ENCODE data around the gene NUDT5.

The NUDT5 gene

DNA sequence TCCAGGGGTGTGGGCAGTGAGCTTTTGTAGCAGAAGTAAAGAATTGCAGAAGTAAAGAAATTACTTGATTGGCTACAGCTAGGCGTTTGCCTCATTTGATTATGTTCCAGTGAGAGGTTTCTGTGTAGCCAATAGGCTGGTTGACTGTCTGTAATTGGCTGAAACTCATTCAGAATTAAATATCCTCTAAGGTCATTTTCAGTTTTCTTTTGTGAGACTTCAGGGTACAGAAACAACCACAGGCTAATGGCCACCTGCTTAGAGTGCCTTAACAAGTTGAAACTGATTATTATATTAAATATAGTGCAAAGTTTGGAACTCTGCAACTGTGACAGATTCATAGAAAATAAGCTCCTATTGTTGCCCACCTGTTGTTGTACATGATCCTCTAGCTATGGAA lies 55.7 kb downstream of the NUDT5 start:
- no peak overlapping the region for H3K27ac ChIP-seq (replicated peaks)
- no peak overlapping the region for H3K4me3 ChIP-seq (replicated peaks; ENCODE audit: insufficient read depth, low read length)
- TF ChIP-seq POLR2AphosphoS5 (IDR thresholded peaks at IDR 0.05; ENCODE audit: low read depth) = no peak
- TF ChIP-seq, protein P1, sequence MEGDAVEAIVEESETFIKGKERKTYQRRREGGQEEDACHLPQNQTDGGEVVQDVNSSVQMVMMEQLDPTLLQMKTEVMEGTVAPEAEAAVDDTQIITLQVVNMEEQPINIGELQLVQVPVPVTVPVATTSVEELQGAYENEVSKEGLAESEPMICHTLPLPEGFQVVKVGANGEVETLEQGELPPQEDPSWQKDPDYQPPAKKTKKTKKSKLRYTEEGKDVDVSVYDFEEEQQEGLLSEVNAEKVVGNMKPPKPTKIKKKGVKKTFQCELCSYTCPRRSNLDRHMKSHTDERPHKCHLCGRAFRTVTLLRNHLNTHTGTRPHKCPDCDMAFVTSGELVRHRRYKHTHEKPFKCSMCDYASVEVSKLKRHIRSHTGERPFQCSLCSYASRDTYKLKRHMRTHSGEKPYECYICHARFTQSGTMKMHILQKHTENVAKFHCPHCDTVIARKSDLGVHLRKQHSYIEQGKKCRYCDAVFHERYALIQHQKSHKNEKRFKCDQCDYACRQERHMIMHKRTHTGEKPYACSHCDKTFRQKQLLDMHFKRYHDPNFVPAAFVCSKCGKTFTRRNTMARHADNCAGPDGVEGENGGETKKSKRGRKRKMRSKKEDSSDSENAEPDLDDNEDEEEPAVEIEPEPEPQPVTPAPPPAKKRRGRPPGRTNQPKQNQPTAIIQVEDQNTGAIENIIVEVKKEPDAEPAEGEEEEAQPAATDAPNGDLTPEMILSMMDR (IDR thresholded peaks at IDR 0.05; ENCODE audit: insufficient read depth, low read length) = no peak
- TF ChIP-seq SPI1 (IDR thresholded peaks at IDR 0.05; ENCODE audit: borderline replicate concordance, low read depth) = no peak
- TF ChIP-seq, protein P2, sequence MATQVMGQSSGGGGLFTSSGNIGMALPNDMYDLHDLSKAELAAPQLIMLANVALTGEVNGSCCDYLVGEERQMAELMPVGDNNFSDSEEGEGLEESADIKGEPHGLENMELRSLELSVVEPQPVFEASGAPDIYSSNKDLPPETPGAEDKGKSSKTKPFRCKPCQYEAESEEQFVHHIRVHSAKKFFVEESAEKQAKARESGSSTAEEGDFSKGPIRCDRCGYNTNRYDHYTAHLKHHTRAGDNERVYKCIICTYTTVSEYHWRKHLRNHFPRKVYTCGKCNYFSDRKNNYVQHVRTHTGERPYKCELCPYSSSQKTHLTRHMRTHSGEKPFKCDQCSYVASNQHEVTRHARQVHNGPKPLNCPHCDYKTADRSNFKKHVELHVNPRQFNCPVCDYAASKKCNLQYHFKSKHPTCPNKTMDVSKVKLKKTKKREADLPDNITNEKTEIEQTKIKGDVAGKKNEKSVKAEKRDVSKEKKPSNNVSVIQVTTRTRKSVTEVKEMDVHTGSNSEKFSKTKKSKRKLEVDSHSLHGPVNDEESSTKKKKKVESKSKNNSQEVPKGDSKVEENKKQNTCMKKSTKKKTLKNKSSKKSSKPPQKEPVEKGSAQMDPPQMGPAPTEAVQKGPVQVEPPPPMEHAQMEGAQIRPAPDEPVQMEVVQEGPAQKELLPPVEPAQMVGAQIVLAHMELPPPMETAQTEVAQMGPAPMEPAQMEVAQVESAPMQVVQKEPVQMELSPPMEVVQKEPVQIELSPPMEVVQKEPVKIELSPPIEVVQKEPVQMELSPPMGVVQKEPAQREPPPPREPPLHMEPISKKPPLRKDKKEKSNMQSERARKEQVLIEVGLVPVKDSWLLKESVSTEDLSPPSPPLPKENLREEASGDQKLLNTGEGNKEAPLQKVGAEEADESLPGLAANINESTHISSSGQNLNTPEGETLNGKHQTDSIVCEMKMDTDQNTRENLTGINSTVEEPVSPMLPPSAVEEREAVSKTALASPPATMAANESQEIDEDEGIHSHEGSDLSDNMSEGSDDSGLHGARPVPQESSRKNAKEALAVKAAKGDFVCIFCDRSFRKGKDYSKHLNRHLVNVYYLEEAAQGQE (IDR thresholded peaks at IDR 0.05; ENCODE audit: insufficient replicate concordance, low read depth) = no peak
- no peak for TF ChIP-seq GABPA (IDR thresholded peaks at IDR 0.05; ENCODE audit: low read depth)
- no peaks in the 10 kb centered on the region for H3K27me3 ChIP-seq (ENCODE audit: insufficient read depth, poor library complexity, severe bottlenecking)
- no peak for DNase-seq (ENCODE audit: low read depth in 1 of 2, low spot score in 1 of 2)

DNA sequence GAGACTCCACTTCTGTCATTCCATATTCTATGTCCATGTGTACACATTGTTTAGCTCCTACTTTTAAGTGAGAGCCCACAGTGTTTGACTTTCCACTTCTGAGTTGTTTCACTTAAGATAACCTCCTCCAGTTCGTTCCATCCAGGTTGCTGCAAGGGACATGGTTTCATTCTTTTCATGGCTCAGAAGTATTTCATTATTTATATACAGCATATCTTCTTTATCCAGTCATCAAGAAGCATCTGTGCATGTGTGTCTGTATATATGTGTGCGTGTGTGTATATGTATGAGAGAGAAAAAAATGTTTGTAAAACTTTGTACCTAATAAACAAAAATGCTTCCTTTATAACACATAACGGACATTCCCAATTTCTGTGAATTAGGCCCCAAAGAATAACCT lies 60.1 kb downstream of the NUDT5 start:
- TF ChIP-seq, protein P2 (IDR thresholded peaks at IDR 0.05; ENCODE audit: insufficient replicate concordance, low read depth) = no peak
- TF ChIP-seq SPI1 (IDR thresholded peaks at IDR 0.05; ENCODE audit: borderline replicate concordance, low read depth) (no peak), GABPA (IDR thresholded peaks at IDR 0.05; ENCODE audit: low read depth) (no peak), POLR2AphosphoS5 (IDR thresholded peaks at IDR 0.05; ENCODE audit: low read depth) (no peak)
- TF ChIP-seq, protein P1 (IDR thresholded peaks at IDR 0.05; ENCODE audit: insufficient read depth, low read length) = no peak
- no peak for DNase-seq (ENCODE audit: low read depth in 1 of 2, low spot score in 1 of 2)
- H3K27ac ChIP-seq (replicated peaks) = no peak overlapping the region
- H3K4me3 ChIP-seq (replicated peaks; ENCODE audit: insufficient read depth, low read length) = no peak overlapping the region
- H3K27me3 ChIP-seq (ENCODE audit: insufficient read depth, poor library complexity, severe bottlenecking) = no peaks in the 10 kb centered on the region

DNA sequence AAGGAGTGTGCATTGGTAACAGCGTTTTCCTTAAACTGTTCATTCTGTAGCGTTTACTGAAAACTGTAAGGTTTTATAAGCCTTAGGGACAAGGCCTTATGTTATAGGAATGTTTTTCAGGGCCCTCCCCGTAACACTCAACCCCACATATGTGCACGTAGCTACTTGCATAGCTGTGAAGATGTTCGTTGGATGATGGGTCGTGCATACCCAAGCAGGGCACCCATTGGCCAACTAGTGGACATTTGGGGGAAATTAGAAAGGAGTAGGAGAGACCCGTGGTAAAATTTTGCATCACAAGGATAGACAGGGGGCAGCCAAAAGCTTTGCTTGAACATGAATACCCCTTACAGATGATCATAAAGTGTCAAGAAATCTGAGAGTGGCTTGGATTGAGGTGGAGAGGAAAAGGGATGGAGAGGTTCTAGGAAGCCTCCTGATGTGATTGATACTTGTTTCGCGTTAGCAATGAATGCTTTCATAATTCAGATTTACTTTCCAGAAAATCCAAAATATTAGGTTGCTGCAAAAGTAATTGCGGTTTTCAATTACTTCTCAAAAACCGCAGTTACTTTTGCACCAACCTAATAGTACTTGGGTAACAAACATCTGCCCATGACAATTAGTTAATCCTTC lies 65.3 kb downstream of the NUDT5 start:
- TF ChIP-seq POLR2AphosphoS5 (IDR thresholded peaks at IDR 0.05; ENCODE audit: low read depth) (no peak), GABPA (IDR thresholded peaks at IDR 0.05; ENCODE audit: low read depth) (no peak), SPI1 (IDR thresholded peaks at IDR 0.05; ENCODE audit: borderline replicate concordance, low read depth) (no peak)
- TF ChIP-seq, protein P1 (IDR thresholded peaks at IDR 0.05; ENCODE audit: insufficient read depth, low read length) = no peak
- TF ChIP-seq, protein P2 (IDR thresholded peaks at IDR 0.05; ENCODE audit: insufficient replicate concordance, low read depth) = no peak
- no peak overlapping the region for H3K27ac ChIP-seq (replicated peaks)
- DNase-seq (ENCODE audit: low read depth in 1 of 2, low spot score in 1 of 2) = peak in 1 of 2 experiments; percentile 41

More for the DNA sequence above, 65.3 kb downstream of the NUDT5 start:
- Histone ChIP-seq H3K4me3 (replicated peaks; ENCODE audit: insufficient read depth, low read length) (peak overlapping the region; percentile 77), H3K27me3 (ENCODE audit: insufficient read depth, poor library complexity, severe bottlenecking) (no peaks in the 10 kb centered on the region)

All from HL-60 (cell line).